Measurements from ENCODE around the gene FOXO3.

DNA sequence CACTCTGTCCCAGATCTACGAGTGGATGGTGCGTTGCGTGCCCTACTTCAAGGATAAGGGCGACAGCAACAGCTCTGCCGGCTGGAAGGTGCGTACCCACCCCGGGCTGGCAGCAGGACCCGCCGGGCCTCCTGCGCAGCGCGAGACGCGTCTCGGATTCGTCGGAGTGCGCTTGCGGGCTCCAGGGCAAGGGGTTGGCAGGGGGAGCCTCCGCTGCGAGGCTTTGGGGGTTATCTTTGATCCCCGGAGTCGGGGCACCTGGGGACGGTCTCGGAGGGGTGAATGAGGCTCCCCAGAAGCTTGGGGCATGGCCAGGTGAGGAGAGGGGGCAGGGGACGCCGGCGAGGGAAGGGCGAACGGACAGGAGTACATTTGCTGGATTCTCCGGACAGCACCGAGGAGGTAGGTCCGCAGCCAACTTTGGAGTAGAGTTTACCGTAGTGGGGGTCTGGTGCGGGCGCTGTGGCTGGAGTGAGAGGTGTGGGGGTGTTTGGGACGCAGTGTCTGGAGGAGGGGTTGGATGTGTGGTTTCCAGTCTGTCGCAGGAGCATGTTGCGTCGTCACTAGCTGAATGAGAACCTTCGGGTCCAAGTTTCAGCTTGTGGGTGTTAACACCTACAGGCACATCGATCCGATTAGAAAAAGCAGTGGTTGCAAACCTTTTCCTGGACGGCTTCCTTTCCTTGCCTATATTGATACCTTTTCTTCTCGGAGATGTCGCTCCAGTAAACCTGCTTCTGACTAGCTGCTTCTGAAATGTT is 1.2 kb downstream of the FOXO3 start:
- TF ChIP-seq, protein P1, sequence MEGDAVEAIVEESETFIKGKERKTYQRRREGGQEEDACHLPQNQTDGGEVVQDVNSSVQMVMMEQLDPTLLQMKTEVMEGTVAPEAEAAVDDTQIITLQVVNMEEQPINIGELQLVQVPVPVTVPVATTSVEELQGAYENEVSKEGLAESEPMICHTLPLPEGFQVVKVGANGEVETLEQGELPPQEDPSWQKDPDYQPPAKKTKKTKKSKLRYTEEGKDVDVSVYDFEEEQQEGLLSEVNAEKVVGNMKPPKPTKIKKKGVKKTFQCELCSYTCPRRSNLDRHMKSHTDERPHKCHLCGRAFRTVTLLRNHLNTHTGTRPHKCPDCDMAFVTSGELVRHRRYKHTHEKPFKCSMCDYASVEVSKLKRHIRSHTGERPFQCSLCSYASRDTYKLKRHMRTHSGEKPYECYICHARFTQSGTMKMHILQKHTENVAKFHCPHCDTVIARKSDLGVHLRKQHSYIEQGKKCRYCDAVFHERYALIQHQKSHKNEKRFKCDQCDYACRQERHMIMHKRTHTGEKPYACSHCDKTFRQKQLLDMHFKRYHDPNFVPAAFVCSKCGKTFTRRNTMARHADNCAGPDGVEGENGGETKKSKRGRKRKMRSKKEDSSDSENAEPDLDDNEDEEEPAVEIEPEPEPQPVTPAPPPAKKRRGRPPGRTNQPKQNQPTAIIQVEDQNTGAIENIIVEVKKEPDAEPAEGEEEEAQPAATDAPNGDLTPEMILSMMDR (IDR thresholded peaks at IDR 0.05; ENCODE audit: low read depth, low read length): no peak
- no peak for TF ChIP-seq POLR2A (IDR thresholded peaks at IDR 0.05; ENCODE audit: extremely low read depth, insufficient read length)
- TF ChIP-seq, protein P2, sequence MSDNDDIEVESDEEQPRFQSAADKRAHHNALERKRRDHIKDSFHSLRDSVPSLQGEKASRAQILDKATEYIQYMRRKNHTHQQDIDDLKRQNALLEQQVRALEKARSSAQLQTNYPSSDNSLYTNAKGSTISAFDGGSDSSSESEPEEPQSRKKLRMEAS (IDR thresholded peaks at IDR 0.05; ENCODE audit: low read depth, low read length): no peak

Measured in NB4 (cell line).